HG03432 (cell line): ENCODE data around the gene CAMK2B.

Source experiments
- ATAC-seq: cut with Tn5 transposase; IDR thresholded peaks from one replicate; pipeline ENCODE4 v1.9.1; 2021; ENCODE audit warnings: mild to moderate bottlenecking, moderate library complexity; ENCODE audit not compliant: unreplicated experiment

CAMK2B gene

GRCh38 chr7:44276571-44277221 lies 48.7 kb downstream of the CAMK2B start:
- no peak for ATAC-seq

DNA sequence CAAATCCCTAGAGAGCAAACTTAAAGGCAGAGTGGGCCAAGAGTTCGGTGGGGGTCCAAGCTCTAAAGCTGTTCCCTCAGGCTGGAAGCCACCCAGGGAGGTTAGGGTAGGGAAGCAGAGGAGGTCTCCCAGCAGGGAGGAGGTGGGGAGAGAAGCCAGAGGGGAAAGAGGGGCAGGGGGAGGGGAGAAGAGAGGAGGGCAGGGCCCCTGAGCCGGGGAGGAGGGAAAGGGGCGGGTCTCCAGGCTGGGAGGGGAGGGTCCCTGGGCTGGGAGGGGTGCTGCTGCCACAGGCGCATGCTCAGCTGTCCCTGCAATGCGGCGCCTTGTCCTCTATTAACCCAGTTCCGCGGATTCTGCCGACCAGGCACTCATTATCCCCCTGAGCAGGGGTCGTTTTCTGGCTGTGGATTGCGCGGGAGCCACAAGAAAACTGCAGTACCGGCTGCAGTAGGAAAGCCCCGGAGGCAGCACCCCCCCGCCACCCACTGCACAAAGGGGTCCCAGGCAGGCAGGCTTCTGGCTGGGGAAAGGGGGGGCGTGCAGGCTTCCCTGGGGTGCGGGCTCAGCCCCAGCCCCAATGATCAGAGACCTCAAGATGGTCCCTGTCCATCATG lies 49.3 kb downstream of the CAMK2B start:
- no peak for ATAC-seq

DNA sequence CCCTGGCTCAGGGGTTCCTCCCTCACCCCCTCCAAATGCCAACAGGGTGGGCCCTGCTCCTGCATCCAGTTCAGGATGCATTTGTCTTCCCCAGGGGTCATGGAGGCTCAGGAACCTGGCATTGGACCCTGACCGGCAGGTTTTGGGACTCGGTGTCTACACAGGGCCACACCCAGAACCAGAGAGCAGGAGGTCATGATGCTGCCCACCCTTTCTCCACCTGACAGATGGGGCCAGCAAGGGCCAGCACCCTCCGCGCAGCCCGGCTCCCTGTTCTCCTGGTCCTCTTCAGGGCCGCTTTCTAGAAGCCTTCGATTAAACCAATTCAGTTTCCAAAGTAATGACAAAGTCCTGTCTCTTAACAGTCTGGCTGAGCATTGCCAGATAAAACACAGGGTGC lies 50.2 kb downstream of the CAMK2B start:
- ATAC-seq: no peak

DNA sequence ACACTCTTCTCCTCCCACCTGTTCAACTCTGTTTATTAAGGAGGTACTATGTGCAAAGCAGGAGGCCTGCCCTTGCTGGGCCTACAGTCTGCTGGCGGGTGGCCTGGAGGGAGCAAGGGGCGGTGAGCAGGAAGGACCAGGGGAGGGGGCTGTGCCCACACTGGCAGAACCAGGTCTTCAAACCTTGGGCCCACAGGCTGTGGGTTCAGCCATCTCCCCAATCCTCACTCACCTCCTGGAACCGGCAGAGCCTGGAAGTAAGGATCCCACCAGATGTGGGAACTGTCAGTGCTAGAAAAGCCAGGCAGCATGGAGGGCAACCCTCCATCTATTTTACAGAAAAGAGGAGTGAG lies 50.8 kb downstream of the CAMK2B start:
- no peak for ATAC-seq

DNA sequence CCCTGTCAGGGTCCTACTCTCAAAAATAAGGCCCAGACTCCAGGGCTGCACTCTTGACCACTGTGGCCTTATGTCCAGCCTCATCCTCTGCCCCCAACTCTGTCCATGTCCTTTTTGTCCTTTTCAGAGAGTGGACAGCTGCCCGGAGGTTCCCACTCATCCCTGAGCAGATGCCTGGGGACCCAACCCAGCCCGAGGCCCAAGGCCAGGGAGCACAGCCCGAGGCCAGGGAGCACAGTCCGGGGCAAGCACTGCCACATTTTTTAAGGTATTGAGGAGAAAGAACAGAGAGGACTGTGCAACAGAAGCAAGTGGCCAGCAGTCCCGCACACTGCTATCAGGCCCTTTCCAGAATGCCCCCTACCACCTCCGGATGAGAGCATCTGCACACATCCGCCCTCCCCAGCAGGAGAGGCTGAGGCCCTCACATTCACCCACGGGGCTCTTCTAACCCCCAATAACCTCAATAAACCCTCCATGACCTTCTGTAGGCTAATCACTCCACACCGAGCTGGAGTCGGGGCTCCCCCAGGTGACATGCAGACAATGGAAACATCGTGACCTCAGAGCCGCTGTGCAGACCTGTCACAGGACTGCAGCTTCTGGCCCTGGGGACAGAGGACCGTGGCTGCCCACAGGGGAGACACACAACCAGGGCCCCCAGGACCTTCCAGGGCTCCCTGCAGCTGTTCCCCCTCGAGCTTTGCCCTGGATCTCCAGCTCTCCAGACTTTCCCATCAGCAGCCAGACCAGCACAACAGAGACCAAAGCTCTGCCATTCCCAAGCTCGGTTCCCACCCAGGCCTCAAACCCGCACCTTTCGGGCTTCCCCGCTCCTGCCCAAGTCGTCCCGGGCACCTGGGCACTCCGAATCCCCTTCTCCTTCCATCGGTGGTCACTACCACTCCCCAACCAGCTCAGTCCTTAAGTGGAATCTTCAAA lies 51.4 kb downstream of the CAMK2B start:
- ATAC-seq: no peak

DNA sequence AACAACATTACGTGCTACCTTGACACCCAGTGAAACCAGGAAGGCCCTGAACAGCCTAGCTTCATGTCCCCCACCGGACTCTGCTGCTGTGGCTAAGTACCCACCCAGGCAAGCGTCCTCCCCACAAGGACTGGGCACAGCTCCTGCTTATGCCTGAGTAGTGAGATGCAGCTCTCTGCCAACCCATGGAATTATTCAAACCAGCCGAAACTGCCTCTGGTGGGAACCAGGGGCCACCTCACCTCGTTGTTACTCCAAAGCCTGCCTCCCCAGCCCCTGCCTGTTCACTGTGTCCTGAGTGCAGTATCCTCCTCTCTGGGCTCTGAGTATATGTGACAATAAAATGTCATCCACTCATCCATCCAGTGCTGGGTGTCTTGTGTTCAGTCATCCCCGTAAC lies 52.4 kb downstream of the CAMK2B start:
- ATAC-seq: no peak

GRCh38 chr7:44272456-44272855 lies 52.9 kb downstream of the CAMK2B start:
- no peak for ATAC-seq

DNA sequence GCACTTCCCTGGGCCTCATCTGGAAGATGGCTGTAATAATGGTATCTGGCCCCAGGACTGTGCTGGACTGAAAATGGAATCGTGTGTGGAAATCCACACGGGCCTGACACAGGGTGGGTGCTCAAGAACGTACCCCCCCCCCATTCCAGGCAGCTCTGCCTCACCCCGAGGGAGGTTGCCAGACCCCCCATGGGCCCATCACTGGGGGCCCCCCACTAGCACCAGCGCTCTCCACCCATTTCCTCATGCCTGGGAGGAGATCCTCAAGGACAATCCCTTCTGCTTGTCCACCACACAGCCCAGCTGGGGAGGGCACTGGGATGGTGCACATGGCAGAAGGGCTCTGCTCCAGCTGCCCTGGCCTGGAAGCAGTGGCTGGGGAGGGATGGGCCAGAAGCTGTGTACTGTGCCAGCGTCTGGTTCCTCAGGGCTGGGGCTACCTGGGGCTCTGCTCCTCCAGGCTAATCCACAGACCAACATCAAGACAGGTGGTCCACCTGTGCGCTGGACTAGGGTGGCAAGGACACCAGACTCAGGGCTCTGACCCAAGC lies 55.4 kb downstream of the CAMK2B start:
- no peak for ATAC-seq

DNA sequence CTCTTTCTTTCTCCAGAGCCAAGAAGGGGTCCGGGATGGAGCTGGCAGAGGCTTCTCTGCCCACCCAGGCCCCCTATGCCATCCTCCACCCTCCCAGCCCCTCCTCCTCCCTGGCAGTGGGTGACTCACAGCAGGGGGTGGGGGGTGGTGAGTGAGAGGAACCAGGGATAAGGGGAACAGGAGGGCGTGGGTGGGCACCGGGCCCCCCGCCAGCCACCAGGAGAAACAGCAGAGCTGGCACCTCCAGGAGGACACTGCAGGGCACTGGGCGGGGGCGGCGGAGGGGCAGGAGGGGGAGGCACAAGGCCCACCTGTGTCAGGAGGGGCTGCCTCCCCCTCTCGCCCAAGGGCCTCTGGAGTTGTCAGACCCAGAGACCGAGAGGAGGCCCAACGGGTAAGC lies 56.0 kb downstream of the CAMK2B start:
- ATAC-seq: no peak

DNA sequence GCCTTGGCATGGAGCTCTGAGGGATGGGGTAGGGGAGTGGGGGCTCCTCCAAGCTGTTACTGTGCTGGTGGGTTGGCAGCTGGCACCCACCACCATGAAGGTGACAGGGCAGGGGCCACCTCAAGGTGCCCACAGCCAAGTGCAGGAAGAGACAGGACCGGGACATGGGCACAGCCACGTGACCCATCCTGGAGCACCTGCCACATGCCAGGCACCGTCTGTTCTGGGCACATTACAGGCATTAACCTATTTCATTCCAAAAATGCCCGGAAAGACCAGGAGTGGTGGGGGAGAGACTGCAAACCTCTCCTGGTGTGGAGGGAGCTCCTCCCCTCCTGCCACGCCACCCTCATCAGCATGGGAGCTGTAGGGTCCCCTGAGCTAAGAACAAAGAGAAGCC lies 56.7 kb downstream of the CAMK2B start:
- no peak for ATAC-seq

- ATAC-seq: no peak
Measured at GRCh38 chr7:44267719-44268421, 57.5 kb downstream of the CAMK2B start.

GRCh38 chr7:44267178-44267577 lies 58.2 kb downstream of the CAMK2B start:
- ATAC-seq: no peak

DNA sequence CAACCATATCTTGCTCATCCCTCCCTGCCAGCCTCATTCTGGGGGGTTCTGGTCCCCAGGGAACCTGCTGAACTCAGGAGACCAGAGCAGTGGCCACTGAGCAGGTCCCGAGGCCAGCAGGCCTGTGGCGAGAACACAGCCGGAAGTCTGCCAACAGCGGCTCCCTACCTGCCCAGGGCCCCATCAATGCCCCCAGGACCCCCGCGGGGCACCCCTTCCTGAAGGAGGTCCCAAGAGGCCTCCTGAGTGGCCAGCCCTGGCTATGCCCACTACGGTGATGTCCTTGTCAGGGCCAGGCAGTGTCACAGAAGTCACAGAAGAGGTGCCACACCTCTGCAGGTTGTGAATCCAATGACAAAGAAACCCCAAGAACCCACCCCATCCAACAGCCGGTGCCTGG lies 58.9 kb downstream of the CAMK2B start:
- no peak for ATAC-seq

GRCh38 chr7:44265728-44266127 lies 59.7 kb downstream of the CAMK2B start:
- ATAC-seq: no peak

DNA sequence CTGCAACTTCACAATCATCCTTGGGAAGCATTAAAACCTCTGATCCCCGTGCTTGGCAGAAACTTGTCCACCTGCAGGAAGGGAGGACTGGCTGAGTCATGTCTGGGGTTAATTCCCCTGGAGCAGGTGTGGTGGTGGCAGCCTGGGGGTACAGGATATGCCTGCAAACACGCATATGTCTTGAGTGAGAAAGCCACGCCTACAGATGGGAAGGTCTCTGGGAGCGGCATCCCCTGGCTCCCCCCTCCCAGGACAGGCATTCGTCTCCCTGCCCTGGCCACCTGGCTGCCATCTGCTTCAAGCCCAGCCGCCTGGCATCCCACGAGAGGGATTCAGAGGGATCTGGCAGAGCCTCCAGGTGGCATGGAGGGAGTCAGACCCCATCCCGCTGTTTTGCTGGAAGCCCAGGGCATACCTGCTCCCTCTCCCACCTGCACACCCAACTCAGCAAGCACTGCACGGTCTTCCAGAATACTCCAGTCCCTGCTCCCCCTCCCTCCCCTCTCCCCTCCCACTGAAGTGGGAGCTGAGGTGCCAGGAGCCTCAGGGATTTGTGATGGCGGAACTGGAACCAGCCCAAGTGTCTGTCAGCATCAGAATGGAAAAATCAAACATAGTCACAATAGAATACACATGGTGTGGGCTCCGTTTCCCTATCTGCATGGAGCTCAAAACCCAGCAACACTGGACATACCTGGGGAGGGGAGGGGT lies 61.0 kb downstream of the CAMK2B start:
- ATAC-seq: no peak

DNA sequence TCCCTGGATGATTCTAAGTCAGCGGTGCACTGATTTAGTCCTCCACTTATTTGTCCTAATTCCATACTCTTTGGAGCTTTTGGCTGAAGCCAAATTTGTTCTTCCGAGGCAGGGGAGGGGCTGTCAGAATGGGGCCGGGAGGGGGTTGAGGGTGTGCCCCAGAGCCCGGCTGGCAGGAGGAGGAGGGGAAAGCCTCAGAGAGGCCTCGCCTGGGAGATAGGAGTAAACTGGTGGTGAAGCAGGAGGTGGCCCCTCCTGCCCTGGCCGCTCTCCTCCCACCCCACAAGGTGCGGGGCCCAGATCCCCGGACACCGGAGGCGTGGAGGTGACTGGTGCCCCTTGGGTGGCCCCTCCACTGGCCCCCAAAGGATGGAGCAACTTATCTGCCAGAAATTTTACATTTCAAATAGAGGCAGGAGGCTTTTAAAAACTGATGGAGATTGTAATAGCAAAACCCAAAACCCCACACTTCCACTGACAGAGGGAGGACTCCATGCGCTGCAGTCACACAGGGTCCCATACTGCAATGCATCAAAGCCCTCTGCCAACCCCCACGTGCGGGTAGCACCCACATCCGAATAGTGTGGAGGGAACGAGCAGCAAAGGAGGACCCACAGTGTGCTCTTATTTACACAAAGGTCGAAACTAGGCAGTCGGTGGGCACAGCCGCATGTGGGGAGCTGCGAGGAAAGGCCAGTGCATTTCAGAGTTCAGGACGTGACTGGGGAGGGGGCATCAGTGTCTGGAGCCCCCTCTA lies 61.9 kb downstream of the CAMK2B start:
- ATAC-seq: no peak

- ATAC-seq: no peak
Measured at GRCh38 chr7:44262031-44262430, 63.4 kb downstream of the CAMK2B start.

GRCh38 chr7:44261240-44261639 lies 64.2 kb downstream of the CAMK2B start:
- ATAC-seq: no peak

- no peak for ATAC-seq
Measured at GRCh38 chr7:44259547-44260457, 65.6 kb downstream of the CAMK2B start.
